Stimulated activated CD4-positive, alpha-beta T cell treated with anti-CD3 and anti-CD28 coated beads, TNF-alpha, amount 100 ng/mL, for 48 hours (primary cell): Measurements from ENCODE around the gene TMED4.

ENCODE experiments used
- DNase-seq, 3 donors: peaks; one replicate each; pipeline ENCODE4 v3.0.0-alpha.2; 2020; ENCODE audit warnings: low read depth in 3 of 3

The TMED4 gene

GRCh38 chr7:44581879-44582603, at the start of gene TMED4:
Gene TMED4 (minus strand): TSS chr7:44582231. CDS start chr7:44582206, 25 bp downstream.
- DNase-seq: peak; percentile 100

GRCh38 chr7:44631458-44632115, 49.6 kb upstream of the TMED4 start:
- DNase-seq: no peak

GRCh38 chr7:44630792-44631457, 48.9 kb upstream of the TMED4 start:
- DNase-seq: no peak

- no peak for DNase-seq
Measured at GRCh38 chr7:44629829-44630522, 47.9 kb upstream of the TMED4 start.

- no peak for DNase-seq
Measured at GRCh38 chr7:44626620-44627019, 44.6 kb upstream of the TMED4 start.

GRCh38 chr7:44625526-44626471, 43.8 kb upstream of the TMED4 start:
- DNase-seq: no peak

- no peak for DNase-seq
Measured at GRCh38 chr7:44624318-44624717, 42.3 kb upstream of the TMED4 start.

GRCh38 chr7:44622342-44623151, 40.5 kb upstream of the TMED4 start:
- peak in 2 of 3 donors; percentile 21 to 27 for DNase-seq

GRCh38 chr7:44621750-44622103, 39.7 kb upstream of the TMED4 start:
- no peak for DNase-seq

GRCh38 chr7:44621034-44621749, 39.2 kb upstream of the TMED4 start:
- no peak for DNase-seq

GRCh38 chr7:44618753-44619152, 36.7 kb upstream of the TMED4 start:
- no peak for DNase-seq

GRCh38 chr7:44618045-44618444, 36.0 kb upstream of the TMED4 start:
- no peak for DNase-seq

- DNase-seq: no peak
Measured at GRCh38 chr7:44617225-44617890, 35.3 kb upstream of the TMED4 start.

GRCh38 chr7:44616545-44616944, 34.5 kb upstream of the TMED4 start:
- DNase-seq: no peak

GRCh38 chr7:44615793-44616192, 33.8 kb upstream of the TMED4 start:
- DNase-seq: no peak

- DNase-seq: no peak
Measured at GRCh38 chr7:44615149-44615611, 33.1 kb upstream of the TMED4 start.

GRCh38 chr7:44609829-44610228, 27.8 kb upstream of the TMED4 start:
- DNase-seq: no peak

- DNase-seq: no peak
Measured at GRCh38 chr7:44608916-44609648, 27.1 kb upstream of the TMED4 start.
